HG03196 (cell line): Measurements from ENCODE around the gene KIAA0930.

Experiments used
- ATAC-seq: cut with Tn5 transposase; IDR thresholded peaks from one replicate; pipeline ENCODE4 v1.9.1; 2021; ENCODE audit not compliant: unreplicated experiment

Gene KIAA0930

DNA sequence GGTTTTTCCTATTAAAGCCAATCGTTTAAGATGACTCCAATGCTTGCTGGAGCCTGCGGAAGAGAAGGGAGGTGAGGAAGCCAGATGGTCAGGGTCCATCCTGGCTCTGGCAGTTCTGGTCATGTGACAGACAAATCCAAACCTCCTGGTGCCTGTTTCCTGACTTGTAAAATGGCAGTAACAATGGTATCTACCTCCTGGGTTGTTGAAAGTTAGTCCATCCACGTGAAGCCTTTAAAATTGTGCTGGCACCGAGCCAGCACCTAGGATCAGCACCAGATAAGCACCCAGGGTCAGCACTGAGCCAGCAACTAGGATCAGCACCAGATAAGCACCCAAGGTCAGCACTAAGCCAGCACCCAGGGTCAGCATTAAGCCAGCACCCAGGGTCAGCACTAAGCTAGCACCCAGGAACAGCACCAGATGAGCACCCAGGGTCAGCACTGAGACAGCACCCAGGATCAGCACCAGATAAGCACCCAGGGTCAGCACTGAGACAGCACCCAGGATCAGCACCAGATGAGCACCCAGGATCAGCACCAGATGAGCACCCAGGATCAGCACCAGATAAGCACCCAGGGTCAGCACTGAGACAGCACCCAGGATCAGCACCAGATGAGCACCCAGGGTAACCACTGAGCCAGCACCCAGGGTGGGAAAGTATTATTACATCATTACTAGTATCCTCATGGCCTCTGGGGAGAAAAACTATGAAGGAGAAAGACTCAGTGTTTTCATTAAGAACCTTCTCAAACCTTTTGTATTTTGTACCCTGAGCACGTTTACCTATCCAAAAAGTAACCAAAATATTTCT, 17.2 kb downstream of the KIAA0930 start:
- no peak for ATAC-seq

DNA sequence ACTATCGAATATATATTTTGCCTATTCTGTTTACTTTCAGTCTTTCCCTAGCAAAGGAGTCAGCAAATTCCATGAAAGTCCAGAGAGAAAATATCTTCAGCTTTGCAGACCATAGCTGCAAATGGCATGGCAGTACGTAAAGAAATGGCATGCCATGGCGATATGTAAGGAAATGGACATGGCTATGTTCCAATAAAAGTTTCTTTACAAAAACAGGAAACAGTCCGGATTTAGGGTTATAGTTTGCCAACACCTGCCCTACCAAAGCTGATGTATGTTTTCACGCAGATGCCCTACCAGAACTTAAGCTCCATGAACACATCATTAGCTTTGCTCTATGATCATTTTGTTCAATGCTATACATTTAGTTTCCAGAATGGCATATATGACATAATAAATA, 19.5 kb downstream of the KIAA0930 start:
- no peak for ATAC-seq

DNA sequence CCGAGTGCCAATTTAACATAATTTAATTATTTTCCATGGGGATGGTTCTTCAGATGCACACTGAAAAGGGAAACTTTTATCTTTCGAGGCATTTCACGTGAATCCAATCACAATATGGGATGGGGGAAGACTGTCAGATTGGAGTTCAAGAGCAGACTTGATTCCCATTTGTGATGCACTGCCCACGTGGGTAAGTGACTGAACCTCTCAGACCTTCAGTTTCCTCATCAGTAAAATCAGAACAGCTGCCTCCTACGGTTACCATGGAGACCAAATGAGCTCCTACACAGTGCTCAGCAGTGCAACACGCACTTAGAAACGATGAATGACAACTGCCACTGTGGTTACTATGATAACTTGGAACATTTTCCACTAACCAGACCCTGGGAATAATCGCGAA, 21.7 kb downstream of the KIAA0930 start:
- ATAC-seq = no peak

DNA sequence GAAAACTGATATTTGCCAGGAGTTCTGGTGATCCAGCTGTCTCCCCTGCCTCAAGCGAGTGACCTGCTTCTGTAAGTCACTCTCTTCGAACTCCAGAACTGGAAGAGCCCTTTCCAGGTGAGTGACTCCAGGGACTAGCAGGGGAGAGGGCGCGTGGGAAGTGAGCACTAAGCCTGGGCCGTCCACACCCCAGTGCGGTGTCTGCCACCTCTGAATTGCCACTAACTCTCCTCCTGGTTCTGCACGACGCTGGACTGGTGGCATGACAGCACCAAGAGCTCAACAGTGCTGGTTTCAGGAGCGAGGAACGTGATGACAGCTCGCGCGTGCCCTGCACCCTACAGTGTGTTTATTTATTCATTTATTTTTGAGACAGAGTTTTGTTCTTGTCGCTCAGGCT, 22.9 kb downstream of the KIAA0930 start:
- no peak for ATAC-seq

DNA sequence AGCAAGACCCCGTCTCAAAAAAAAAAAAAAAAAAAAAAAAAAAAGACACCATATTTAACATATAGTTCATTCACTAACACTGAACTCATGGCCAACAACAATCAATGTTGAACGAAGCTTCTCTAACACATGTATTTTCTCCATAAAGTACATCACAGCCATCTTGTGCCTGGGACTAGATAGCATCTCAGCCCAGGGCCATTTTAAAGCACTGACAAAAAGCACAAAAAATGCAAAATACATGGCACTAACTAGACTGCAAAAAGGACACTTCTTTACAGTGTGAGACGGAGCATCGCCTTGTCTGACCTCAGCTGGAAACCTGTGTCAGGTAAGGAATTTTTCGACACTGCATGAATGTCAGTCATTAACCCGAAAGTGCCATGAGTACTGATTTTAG, 23.3 kb downstream of the KIAA0930 start:
- ATAC-seq = no peak

DNA sequence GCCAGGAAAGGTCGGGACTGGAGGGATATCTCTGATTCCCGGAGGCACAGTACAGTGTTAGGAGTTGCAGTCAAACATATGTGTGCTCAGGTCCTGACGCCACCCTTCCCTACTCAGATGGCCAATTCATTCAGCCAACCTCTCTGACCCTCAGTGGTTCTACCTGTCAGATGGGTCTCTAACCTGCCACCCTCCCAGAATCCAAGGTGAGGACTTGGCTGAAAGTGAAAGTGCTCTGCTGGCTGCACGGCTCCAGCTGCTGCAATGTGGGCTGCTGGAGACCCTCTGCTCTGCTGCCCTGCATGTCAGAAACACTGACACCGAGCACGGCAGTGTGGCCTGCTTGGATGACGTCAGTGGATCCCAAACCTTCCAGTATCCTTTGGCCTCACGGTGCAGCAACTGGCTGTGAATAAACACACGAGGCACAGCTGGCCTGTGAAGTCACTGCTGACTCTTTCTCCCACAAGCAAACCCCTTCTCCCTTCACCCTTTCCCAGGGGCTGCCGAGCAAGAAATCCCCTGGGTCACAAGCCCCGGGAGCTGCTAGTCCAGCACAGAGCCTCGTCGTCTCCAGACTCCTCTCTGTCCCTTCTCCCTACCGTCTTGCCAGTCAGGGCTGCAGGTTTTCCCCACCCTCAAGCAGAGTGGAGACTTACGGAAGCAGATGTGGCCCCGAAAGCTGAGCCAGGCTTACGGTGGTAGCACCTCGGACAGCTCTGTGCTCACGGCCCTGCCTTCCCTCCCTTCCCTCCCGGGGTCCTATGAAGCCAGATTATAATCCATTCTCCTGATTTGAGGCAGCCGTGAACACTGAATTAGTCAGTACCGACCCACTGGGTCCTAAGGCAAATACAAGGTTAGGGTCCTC, 24.3 kb downstream of the KIAA0930 start:
- no peak for ATAC-seq

DNA sequence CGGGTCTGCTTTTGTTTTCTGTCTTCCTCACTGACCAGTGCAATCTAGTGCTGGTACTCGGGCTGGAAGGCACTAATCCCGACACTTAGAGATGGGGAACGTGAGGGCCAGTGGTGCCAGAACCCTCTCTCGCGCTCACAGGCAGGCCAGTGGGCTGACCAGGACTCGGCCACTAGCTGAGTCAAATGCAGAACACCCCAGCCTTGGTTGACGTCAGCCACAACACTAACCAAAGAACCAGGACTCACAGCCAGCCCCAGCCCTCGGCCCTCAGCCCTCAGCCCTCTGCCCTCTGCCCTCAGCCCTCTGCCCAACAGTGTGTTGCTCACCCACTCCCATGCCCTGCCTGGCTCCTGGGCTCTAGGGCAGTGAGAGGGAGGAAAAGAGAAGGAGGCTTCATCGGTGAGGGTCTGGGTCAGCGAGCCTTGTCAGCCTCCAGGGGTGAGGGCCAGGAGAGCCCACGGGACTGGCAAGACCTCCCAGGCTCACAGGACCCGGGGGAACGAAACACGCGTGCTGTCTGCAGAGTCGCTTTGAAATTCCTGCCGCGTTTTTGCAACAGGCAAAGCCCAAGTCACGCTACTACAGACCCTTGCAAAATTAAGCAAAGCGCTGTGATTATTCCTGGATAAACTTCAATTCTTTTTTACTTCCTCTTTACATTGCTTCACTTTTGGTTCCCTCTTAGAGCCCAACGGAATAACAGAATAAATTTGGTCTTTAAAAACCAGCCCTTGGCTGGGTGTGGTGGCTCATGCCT, 27.5 kb downstream of the KIAA0930 start:
- no peak for ATAC-seq

DNA sequence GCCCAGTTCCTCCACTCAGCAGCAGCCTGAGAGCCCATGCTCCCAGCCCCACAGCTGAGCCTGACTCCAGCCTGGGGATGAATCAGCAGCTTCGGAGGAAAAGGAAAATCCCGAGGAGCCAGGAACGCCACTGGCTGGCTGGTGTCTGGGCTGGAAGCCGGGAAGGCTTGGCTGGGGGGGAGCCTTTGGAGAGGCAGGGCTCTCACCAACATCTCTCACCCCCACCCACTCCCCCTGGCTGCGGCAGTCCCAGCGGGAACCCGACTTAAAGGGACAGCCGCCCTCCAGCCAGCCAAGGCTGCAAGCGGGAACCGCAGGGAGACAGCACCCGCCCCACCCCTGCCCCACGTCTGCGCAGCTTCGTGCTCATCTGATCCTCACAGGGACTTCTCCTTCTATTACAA, 28.4 kb downstream of the KIAA0930 start:
- ATAC-seq = no peak

DNA sequence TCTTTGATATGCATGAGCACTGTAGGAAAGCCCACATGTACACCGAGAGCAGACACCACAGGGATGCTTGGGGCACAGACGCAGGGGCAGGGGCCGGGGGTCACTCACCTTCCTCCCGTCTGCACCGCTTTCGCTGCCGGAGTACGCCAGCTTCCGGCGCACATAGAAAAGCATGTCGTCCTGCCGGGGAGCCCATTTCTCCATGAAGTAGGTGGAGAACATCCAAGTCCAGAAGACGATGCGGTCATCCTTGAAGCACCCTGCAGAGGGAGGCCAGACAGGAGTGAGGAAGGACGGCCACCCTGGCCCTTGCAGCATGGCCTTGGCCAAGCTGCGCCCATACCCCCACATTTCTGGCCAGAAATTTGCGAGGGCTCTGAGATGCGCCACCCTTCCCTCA, 28.8 kb downstream of the KIAA0930 start:
- no peak for ATAC-seq

DNA sequence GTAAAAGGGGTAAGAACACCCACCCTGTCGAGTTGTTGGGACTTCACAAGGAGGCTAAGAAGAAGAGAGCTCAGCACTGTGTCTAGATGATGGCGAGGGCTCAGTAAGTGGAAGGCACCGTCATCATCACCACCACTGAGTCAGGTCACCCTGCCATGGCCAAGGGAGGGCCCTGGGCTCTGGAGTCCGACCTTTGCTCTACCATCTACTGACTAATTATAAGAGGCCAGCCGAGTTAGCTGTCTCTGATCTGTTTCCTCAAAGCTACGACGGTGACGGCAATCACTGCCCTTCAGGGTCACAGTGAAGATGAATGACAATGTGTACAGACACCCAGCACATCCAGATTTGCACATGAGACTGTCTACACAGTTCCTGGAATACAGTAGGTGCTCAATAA, 29.3 kb downstream of the KIAA0930 start:
- no peak for ATAC-seq

DNA sequence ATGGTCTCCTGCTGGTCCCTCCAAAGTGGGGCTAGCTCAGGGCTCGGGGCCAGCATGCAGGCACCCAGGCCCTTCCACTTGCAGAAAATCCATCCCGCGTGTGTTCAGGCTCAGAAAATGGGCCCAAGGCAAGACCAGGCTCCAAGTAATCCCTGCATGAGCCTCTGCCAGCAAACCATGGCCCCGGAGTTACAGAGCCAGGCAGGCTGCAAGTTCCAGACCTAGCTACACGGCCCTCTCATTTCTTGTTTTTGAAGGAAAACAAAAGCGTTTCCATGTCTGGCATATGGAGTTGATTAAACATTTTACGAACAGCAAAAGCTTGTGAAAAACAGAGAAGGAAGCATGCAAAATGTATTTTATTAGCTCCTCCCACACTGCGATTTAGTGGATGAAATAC, 29.7 kb downstream of the KIAA0930 start:
- no peak for ATAC-seq

DNA sequence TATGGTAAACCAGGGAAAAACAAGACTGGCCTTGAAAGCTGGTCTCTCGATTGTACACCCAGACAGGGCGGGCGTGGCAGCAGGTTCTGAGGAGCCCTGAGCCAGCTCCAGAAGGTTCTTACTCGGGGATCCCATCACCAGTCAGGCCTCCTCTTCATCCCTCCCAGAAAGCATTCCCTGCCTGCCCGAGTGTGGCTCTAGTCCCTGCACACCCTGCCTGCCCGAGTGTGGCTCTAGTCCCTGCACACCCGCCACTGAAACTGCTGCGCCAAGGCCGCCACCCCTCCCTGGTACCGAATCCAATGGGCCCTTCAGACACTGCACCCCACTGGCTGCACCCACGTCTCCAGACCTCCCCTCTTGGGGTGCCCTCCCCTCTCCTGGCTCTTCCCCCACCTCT, 30.1 kb downstream of the KIAA0930 start:
- no peak for ATAC-seq

DNA sequence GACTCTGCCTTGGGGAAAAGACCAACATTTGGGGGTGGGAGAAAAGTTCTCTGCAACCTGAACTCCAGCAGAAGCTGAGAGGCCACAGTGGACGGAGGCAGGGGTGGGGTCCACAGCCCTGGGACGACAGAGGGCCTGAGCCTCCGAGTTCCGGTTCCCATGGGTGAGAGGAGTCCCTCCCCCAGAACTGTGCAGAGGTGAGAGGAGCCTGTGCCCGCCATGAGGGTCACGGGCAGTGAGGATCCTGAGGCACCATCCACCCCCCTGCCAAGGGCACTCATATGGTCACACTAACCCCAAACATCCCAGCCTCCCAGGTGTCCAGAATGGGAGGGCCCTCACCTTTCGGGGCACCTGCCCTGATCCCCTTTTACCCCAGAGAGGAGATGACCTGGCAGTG, 30.5 kb downstream of the KIAA0930 start:
- ATAC-seq = no peak

DNA sequence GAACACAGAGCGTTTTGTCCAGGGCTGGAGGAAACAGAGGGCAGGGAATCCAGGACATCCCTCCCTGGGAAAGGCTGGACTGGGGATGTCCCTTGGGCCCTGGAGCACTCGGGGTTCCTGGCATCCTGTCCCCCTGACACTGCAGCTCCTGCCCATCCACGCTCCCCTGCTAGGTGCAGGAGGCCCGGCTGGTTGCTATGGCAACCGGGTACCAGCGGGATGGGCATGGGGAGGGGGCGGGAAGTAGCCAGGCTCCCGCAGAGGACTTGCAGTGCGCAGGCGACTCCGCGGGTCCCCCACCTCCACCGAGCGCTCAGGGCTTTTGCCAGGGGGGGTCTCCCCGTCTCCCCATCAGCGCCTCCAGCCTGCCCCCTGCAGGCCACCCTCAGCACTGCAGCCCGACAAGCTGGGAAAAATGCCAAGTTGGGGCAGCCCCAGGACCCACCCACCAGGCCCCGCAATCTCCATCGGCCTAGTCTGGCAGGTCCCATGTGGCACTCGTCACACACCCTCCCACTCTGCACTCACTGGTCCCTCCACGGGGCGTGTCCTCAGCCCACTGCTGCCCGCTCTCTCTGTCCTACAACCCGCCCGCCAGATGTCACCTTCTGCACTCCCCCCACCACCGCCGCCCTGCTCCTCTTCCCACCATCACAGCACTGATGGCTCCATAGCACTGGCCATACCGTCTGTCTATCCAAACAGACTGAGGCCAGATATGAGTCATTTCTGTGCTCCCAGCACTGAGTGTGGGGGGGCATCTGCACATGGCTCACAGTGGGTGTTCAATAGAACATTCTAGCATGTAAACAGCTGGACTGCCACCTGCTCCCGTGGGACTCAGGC, 31.5 kb downstream of the KIAA0930 start:
- no peak for ATAC-seq

DNA sequence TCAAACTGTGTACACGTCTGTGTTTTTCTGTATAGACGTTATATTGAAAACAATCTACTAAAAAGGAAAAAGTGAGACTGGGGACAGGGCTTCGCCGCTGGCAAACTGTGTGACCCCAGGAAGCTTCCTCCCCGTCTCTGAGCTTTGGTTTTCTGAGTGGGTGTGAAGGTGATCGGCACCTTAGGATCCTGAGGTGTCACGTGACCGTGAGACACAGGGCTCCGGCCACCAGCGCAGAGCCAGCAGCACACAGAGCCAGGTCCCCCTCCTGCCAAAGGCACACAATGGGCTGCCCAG, 32.0 kb downstream of the KIAA0930 start:
- ATAC-seq = no peak

DNA sequence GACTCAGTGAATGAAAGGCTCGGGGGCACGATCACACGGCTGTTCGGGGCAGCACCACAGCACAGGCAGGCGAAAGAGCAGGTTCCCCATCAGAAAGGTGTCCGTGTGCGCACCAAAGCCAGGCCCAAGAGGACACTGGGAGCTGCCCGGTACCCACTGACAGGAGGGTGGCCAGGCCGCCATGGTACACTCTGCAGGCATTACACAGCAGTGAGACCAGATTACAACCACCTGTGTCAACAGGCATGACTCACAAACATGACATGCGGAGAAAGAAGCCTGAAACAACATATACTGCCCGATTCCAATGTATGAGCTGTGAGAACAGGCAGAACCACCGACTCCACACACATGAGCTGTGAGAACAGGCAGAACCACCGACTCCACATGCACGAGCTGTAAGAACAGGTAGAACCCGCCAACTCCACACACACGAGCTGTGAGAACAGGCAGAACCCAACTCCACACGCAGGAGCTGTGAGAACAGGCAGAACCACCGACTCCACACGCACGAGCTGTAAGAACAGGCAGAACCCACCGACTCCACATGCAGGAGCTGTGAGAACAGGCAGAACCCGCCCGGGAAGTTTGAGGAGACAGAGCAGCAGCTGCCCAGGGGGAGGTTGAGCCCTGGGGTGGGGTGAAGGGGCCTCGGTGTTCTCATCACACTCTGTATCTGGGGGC, 32.6 kb downstream of the KIAA0930 start:
- no peak for ATAC-seq

DNA sequence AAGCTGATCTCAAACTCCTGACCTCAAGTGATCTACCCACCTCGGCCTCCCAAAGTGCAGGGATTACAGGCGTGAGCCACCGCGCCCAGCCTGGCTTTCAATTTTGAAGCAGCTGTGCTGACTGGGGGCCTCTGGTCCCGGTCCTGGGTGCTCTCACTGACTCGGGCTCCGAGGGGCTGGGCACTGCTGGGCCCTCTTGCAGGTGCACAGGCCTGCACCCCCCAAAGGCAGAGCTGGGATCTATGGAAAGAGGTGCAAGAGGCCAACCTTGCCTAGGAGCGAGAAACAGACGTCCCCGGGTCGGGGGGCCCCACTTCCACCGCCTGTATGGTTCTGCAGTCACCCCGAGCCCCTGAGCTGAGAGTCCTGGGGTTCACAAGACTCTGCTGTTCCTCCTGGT, 33.2 kb downstream of the KIAA0930 start:
- ATAC-seq = no peak

DNA sequence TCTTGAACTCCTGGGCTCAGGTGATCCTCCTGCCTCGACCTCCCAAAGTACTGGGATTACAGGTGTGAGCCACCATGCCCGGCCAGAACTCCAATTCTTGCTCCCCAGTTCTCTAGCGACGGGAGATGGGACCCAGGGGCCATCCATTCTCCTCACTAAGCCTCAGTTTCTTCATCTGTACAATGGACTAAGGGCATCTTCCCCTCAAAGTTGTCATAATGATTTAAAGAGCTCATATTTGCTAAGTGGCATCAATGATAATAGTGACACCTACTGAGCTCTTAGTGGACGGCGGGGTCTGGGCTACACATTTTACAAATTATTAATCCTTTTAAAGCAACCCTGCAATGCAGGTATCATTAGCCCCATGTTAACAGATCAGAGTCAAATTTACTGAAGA, 34.5 kb downstream of the KIAA0930 start:
- ATAC-seq = no peak

DNA sequence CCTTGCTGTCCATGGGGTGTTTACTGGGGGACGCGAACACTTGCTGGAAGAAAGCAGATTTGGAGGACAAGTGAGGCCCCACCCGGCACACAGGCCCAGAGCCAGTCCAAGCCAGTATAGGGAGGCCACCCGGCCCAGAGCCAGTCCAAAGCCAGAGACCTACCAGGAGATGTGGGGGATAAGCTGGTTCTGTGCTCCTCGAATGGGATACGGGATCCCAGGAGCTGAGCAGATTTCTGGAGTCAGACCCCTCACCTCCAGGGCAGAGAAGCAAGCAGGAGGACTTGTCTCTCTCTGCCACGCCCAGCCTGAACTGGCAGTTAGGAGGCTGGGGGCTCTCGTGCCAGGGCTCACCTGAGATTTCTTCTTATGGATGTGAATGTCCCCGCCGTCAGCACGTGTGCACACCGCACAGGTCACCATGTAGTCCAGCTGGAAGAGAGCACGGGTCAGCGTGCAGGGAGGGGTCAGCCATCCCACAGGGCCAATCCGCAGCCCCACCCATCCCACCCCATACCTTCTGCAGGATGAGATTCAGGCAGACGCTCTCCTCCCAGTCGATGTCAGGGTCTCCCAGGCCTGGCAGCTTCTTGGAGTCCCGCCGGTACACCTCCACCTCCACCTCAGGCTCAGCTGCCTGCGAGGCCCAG, 35.3 kb downstream of the KIAA0930 start:
- no peak for ATAC-seq

DNA sequence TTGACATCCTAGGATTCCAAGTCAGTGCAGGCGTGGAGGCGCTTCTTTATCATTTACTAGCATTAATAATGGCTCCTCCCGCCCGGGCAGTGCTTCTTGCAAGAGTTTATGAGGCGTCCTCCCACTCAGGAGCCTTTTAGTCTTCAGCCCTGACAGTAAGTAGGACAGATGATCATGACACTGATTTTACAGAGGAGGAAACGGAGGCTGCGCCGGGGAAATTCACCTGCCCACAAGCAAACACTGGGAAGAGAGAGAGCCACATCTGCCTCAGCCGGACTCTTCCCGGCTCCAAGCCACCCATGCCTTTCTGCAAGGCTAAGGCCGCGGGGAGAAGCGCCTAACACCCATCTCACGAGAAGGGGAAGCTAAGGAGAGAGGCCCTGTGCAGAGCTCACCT, 35.9 kb downstream of the KIAA0930 start:
- ATAC-seq = no peak
